Activated T-helper 1 cell treated with anti-CD3 and anti-CD28 coated beads, Interleukin-2, amount 50 U/mL, for 16 hours (primary cell): ENCODE data around the gene CBFB.
"Not testable (repeated sequence)": the region's sequence is repeated elsewhere in the genome, so short reads cannot be mapped to it uniquely, and the experiment has no call there.

Experiments used
- DNase-seq, 2 donors: peaks; one replicate each; pipeline ENCODE4 v3.0.0-alpha.2; 2020; ENCODE audit warnings: low read depth in 1 of 2, low spot score in 1 of 2

CBFB gene

DNA sequence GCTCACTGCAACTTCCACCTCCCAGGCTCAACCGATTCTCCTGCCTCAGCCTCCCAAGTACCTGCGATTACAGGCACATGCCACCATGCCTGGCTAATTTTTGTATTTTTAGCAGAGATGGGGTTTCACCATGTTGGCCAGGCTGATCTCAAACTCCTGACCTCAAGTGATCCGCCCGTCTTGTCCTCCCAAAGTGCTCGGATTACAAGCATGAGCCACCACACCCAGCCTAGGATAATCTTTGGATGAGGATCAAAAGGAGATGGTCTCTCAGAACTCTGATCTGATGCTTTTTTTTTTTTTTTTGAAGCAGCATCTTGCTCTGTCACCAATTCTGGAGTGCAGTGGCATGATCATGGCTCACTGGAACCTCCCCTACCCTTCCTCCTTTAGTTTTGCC, 93.8 kb downstream of the CBFB start:
- not testable (repeated sequence) for DNase-seq

DNA sequence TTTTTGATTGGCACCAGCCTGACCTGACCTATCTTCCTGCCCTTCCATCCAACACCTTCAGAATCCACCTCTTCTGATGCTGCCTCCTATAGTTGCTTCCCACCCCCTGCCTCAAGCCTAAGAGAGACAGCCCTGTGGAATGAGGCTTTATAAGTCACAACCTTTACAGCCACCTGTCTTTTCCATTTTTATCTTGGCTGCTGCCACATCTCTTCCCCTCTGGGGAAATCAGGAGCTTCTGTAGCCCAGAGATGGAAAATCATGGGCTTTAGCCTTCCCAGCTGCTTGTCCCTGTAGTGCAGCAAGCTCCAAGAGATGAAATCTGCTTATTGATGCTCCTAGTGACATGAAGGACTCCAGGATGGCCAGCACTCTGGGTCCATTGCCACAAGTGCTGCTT, 99.5 kb downstream of the CBFB start:
- DNase-seq: no peak

DNA sequence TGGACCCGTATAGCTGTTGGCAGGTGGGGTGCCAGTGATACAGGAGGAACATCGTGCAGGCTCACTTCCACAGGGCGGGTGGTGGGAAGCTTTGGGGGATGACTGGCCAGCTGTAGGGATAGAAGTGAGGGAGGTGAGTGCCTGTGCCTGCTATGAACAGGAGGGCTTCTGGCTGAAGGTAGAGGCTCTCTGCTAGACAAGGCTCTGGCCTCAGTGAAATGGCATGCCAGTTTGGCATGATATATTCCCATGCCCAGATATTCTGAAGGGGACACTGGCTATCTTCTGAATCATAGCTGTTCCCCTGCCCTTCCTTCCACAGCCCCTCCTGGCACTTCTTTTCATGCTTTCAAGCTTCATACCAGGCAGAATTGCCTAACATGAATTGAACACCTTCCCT, 99.9 kb downstream of the CBFB start:
- DNase-seq: no peak

DNA sequence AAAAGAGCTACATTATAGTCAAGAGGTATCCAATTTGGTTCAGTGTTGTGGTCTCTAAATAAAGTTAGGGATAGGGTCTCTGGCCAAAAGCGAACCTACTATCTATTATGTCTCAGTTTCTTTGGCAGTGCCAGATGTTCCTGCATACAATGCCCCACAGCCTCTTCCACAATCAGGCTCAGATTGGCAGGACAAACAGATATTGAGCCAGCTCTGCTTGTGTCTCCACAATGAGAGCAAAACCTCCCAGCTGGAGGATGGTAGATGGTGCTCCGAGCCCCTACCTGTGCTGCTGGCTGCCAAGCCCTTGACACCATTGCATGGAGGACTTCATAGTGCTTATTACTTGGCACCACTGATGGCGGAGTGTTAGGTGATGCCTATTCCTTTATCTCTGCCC, 100.5 kb downstream of the CBFB start:
- no peak for DNase-seq

DNA sequence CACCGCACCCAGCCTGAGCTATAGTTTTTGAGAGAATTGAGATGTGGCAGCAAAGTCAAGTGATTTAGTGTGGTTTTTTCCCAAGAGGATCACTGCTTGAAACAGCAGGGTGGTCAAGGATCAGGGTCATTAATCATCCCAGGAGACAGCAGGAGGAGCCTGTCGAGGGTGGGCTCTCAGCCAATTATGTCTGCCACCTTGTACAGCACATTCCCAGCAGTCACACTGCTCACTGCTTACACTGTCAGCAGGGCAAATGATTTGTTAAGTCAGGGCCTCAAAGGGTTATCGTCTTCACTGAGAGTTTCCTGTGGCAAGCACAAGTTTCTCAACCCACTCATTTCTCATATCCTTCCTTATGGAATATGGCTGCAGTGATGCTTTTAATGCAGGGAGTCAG, 108.7 kb downstream of the CBFB start:
- DNase-seq: no peak

DNA sequence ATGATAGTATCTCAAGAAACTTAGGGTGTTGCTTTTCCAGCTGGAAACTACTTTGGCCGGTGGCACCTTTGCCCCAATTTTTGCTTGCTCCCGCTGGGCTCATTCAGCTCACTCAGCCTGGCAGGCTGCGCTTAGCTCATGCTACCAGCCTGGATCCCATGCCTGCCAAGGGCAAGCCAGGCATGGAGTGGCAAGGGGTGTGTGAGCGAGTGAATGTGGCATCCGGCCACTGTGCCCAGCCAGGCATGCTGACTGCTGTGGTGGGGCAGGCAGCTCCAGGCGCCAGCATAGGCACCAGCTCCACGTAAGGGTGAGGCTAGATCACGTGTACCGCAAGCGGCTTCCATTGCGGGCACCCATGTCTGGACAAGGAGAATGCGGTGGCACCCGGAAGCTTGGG, 112.4 kb downstream of the CBFB start:
- DNase-seq: no peak

DNA sequence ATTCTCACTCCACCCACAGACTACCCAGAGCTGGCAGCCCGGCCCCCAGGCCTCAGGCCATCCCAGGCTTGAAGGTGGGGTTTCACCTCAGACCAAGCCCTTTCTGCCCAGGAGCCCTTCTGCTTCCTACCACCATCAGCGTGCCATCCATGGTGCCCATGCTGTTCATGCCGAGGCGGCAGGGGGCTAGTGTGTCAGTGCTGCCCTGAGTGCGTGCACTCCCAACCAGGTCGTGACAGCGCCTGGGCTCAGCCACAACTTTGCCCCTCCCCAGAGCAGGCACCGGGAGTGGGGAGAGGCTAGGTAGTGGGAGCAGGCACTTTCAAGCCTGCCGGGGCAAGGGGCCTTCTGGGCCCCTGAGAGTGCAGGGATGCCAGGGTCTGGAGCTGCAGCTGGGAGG, 113.4 kb downstream of the CBFB start:
- DNase-seq: no peak

DNA sequence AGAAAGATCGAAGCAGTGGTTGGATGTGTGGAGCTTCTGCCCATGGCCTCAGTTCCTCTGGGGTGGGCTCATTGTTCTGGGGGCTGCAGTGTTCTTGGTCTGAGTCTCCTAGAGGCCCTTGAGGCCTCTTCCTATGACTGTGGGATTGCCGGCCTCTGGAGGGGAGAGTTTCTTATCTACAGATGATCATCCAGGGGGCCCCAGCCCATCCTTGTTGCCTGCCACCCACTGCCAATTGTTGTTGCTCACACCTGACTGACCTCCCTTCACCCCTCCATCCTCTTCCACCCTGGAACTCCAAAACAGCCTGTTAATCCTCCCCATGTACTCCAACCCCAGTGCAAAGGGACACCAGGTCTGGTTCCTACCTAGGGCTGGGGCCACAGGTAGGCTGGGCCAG, 116.0 kb downstream of the CBFB start:
- DNase-seq: no peak

DNA sequence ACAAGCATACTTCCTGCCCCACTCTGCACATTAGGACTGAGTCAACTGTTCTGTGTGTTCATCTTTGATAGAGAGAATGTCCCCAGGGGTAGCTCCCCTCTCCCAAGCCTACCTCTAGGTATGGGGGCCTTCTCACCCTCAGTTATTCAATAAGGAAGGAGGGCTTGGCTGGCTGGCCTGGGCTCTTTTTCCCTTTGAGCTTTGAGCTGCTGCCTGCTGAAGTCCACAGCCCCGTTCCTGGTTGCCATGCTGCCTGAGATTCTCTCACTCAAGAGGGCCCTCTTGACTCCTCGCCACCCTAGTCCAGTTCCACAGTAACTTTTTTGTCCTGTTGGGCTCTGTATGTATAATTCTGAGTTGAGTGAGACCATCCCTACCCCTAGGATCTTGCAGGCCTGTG, 116.8 kb downstream of the CBFB start:
- DNase-seq: no peak

DNA sequence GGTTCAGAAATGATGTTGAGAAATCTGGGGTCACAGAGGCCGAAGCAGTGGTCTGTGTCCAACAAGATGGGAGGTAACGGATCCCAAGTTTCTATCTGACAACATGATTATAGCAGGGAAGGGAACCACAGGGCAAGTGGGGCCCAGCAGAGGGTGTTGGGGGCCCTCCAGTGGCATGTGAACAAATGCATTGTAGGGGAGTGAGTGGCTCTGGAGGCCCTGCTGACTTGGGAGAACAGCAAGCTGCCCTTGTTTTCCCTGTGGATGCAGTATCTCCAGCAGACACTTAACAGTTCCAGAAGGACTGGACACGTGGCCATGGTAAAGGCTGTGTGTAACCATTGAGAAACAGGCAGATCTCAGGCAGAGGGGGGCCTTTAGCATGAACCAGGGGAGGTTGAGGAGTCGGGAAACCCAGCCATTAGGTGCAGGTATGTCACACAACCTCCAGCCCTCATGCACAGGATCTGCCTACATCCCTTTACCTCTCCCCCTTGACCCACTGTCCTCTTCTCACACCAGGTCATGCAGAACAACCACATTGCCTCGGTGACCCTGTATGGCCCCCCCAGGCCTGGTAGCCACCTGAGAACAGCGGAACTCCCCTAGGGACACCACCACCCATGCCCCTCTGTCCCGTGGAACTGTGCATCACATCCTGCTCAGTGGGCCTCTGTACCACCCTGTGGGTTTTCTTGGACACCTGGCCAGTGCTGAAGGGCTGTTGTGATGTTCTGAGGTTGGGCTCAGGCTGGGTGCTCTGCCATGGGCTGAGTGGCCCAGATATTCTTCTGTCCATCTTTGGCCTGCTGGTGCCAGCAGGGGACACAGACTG, 117.8 kb downstream of the CBFB start:
- no peak for DNase-seq

DNA sequence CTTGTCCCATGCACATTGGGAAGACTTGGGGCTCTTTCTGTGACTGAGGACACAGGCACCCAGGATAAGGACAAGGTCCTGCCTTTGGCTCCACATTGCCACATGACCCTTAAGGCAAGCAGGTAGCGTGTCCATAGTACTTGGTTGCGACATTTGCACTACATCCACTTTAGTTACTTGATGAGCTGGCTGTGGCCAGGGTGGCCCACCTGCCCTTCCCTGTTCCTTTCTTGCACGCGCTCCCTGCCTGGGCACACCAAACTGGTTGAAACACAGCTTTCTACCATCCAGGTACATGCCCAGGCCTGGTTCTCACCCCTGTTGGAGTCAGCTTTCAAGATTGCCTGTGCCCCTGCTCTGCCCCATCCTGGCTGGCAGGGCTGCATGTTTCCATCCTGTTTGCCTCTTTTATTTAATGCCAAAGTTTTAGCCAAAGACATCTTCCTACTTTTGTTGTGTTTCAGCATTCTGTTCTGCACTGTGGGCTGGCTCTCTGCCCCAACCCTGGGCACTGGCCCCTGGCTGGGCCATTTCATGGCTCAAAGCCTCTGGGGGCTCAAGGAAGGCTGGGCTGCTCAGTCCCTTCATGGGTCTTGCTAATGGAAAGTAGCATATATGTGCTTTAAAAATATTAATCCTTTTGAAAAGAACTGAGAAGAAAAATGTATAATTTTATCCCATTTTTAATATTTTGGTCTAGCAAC, 118.6 kb downstream of the CBFB start:
- no peak for DNase-seq

DNA sequence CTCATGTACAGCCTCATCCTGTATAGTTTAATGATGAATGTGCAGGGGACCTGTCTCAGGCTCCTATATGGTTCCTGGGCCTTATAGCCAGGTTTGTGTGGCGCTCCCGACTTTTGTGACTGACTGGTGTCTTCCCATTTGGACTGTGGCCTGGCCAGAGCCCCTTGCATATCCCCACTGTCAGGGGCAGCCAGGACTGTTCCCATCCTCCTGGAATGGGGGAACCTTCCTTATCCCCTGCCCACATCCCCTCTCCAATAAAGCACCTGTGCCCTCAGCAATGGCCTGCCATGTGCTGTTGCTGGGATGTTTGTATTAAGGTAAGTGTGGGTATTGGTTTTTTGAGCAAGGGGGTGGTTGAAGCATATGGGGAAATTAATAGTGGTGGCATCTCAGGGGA, 119.3 kb downstream of the CBFB start:
- no peak for DNase-seq

DNA sequence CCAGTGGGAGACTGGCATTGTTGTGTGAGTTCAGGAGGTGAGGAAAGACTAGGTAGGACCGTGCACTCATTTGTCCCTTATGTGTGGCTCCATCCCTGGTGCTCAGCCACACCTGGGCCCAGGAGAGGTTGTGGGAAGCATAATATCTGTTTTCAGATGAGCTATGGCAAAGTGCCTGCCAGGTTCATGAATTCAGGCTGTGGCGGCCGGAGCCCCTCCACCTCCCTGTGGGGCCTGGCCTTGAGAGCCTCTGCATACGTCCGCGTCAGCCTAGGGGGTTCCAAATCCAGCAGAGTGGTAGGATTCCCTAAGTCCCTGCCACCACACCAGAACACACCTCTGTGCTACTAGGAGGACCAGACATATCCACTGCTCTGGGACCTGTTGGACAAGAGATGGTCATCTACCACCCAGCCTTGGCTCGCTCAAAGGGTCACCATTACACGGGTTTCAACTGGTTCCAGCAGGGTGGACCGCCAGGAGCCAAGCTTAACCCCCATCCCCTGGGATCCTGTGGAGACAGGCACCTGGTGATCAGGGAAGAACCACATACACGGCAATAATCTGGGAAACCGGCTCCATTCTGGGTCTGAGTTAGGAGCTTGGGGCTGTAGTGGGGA, 119.8 kb downstream of the CBFB start:
- DNase-seq: no peak

DNA sequence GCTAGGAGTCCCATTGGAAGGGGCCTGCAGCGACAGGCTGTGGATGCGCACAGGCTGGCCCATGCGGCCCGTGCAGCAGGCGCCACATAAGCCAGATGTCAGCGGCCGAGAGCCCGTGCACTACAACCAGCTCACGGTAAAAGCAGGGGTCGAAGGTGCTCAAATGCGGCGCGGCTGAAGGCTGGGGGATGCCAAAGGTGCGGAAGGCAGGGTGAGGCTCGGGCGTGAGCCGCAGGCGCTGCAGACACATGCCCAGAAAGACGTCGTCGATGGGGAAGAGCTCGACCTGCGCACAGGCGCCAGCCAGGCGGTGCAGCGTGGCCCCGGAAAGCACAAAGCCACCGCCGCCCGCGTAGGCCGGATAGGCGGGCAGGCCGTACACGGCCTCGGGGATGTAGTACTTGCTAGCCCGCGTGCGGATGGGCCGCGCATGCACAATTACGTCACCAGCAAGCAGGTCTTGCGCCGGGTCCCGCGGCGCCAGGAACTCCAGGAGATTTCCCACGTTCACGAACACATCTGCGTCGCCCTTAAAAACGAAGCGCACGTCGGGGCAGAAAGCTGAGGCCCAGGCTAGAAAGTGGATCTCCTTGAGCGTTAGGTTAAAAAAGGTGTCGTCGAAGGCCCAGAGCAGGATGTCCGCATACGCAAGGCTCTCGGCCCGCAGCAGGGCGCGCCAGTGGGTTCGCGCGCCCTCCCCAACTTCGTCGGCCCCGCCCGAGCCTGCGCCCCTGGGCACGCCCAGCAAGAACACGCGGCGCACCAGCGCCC, 120.5 kb downstream of the CBFB start:
- DNase-seq: no peak

DNA sequence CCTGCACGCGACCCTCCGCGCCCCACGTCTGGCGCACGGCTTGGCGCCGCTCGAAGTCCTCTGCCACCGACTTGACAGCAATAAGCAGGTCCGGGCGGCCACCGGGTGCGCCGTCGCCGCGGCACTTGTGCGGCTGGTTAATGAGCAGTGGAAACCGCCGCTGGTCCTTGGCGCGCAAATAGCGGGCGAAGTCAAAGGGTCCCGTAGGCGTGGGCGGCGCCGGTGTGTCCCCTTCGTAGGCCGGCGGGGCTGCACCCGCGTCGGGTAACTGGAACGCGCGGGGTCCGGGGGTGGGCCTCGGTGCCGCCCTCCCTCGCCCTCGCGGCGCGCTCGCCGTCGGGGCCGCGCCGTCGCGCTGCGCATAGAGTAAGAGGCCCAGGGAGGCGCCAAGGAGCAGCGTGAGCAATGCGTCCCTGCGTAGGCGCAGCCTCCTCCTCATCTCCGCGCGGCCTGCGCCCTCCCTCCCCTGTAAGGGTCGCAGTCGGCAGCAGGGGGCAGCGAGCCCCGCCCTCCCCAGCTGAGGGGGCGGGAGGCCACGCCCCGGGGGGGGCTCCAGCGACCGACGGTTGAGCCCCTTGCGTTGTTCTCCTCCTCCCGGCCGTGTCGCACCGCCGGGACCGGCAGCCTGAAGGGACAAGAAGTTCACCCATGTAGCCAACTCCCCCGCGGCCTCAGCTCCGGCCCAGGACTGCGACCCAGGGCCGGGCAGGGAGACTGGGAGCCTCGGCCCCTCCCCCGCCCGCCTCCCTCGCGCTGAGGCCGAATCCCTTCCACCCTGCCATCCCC, 121.3 kb downstream of the CBFB start:
- no peak for DNase-seq
